HCEC 1CT (cell line): ENCODE results near the gene CNGA4.

ENCODE experiments used
- DNase-seq: peaks from one replicate; pipeline ENCODE4 v3.0.0-alpha.2; 2017

CNGA4 gene

GRCh38 chr11:6238902-6239301, at the start of gene CNGA4:
Gene CNGA4 (plus strand): TSS chr11:6239089. CDS start chr11:6239207, 118 bp downstream.
- no peak for DNase-seq

- DNase-seq, result no peak
Observed at GRCh38 chr11:6191742-6192141, 47.1 kb upstream of the CNGA4 start.

GRCh38 chr11:6194065-6194581, 44.8 kb upstream of the CNGA4 start:
- no peak for DNase-seq

- DNase-seq, result no peak
Observed at GRCh38 chr11:6196396-6196795, 42.5 kb upstream of the CNGA4 start.

DNA sequence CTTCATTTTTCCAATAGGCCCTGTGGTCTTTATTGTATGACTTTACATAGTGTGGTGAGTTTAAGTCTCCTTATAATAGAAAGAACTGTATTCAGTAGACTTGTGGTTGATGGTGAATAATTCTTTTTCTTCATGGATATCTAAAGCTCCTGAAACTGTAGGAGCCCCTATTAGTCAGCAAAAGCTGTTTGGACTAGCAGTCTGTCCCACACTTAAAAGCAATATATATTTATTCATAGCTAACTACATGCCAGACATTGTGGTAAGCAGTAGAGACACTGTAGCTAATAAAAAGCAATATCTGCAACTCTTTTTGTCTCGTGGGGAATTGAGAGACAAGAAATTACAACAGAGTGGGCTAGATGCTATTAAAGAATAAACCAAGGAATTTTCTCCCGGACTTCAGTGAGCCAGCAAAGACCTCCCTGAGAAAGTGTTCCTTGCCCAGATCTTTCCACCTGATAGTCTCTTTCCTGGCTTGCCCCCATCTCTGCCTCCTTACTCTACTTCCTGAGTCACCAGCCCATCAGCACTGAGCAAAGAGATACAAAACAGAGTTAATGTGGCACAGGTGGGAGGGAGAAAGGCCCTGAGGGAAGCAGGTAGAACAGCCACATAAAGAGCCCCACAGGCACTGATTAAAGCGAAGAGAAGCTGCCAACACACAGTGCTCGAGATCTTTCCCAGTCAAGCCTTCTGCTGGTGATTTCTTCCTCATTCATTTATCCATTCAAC, 41.3 kb upstream of the CNGA4 start:
- DNase-seq, result no peak

GRCh38 chr11:6199174-6199810, 39.6 kb upstream of the CNGA4 start, which contains the start of gene OR52W1:
Gene OR52W1 (plus strand): TSS chr11:6199224. CDS start chr11:6199224, 0 bp downstream.
- no peak for DNase-seq

- no peak for DNase-seq
Observed at GRCh38 chr11:6200975-6201374, 37.9 kb upstream of the CNGA4 start.

- DNase-seq, result no peak
Observed at GRCh38 chr11:6201481-6201880, 37.4 kb upstream of the CNGA4 start.

DNA sequence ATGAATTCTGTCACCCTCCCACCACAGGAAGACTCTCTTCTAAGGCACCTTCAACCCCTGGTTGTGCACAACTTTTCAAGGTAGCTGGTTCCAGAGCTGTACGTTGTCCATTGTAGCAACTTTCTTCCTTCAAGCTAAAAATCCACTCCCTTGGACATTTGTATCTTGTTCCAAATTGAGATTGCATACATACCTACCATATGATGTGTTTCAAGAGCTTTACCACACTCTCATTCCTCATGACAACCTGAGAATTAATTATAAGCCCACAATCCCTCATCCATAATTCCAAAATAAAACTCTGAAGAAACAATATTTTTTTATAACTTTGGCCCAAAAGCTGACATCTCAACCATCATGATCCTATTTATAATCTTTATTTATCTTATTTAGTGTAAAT, 36.8 kb upstream of the CNGA4 start:
- no peak for DNase-seq

DNA sequence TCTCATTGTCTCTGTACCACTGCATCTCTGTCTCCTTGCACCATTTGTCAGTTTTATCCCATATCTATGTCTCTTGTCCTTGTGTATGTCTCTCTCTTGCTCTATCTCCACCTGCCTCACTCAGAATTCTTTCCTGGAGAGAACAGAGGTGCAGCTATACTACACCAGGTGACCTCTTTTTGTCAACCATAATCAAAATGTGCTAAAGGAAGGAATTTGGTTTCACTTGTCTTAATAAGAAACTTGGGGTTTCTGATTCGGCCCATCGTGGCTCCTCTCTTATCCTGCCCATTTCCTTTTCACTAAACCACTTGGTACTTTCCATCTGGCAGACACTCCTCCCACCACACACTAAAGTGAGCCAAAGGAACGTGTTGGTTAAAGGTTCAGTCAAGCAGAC, 35.6 kb upstream of the CNGA4 start:
- no peak for DNase-seq

- DNase-seq, result no peak
Observed at GRCh38 chr11:6204706-6205105, 34.2 kb upstream of the CNGA4 start.

DNA sequence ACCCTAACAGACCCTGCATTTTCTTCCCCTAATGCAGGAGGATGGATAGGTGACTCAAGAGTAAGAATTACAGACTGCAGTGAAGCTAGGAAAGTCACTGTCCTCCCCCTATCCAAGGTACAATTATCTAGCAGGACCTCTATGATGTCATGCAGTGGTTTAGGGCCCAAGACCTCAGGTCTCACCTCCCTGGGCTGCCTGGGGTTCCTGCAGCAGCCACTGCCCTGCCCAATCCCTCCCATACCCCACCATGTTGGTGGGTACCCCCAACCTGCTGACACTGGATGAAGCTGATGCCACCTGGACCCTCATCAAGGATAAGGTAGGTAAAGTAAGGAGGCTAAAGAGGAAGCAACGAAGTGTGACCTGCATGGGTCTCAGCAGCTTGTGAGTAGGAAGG, 33.5 kb upstream of the CNGA4 start, which contains the start of gene C11orf42:
TSS of gene C11orf42 (plus strand) at position 192 of the 400 bp plus-strand sequence. CDS start at position 251, 59 bp downstream.
- DNase-seq, result no peak

DNA sequence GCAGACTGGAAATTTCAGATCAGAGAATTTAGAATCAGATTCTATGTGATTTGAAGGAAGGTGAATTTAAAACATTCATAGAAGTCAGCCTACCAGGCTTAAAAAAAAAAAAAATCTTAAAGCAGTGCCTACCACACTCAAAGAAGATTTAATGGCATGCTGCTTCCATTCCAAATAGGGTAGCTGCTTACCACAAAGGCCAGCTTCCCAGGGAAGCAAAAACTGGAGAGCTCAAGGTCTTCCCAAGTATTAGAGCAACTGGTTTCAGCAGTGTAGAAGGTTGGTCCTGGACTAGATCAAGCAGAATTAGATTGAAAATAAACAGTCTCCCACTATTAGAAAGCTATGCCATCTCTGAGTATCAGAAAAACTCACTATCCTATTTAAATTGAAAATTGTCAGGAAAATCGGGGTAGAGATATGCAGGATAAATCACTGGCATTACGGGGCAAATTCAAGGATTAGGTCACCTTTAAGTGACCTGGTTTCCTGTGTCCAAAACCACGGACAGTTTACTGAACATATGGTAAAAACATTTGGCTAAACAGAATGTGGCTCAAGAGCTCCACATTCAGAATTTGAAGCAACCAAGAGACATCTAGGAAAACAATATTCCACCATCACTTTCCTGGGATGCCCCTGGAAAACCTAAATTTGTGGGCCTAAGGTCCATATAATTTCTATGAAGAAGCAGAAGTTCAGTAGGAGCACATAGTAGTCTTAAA, 32.3 kb upstream of the CNGA4 start:
- DNase-seq, result no peak

- no peak for DNase-seq
Observed at GRCh38 chr11:6209801-6210200, 29.1 kb upstream of the CNGA4 start.

- DNase-seq, result no peak
Observed at GRCh38 chr11:6210274-6210955, 28.5 kb upstream of the CNGA4 start.

DNA sequence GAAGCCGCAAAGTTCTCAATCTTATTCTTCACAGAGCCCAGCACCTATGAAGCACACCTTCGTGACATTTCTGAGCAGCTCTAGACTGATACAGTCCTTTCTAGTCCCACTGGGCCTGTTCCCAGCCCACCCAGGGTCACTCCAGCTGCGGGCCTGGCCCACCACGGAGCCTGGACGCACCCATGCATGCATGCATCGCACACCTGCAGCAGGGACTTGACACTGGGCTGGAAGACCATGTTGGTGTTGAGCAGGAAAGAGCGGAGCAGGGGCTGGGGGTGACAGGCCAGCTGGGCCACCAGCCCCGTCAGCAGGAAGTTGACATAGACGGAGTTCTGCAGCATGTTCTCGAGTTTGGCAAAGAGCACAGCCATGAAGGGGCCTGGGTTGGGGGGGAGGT, 24.4 kb upstream of the CNGA4 start:
- DNase-seq, result no peak

DNA sequence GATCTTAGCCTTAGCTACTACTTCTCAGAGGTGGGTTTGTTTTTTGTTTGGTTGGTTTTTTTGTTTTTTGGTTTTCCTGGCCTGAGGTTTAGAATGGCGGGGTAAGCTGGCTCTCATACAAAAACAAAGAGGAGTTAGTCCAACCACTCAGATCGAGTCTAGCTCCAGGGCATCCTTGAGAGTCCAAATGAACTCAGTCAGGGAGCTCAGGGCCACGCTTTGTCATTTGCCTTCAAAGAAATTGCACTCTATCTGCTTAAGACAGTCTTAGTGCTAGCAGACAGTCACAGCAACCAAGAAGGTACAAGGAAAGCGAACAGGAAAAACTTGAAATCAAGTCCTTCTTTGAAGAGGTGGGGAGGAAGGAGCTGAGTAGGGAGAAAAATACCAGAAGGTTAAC, 22.4 kb upstream of the CNGA4 start:
- DNase-seq, result no peak

DNA sequence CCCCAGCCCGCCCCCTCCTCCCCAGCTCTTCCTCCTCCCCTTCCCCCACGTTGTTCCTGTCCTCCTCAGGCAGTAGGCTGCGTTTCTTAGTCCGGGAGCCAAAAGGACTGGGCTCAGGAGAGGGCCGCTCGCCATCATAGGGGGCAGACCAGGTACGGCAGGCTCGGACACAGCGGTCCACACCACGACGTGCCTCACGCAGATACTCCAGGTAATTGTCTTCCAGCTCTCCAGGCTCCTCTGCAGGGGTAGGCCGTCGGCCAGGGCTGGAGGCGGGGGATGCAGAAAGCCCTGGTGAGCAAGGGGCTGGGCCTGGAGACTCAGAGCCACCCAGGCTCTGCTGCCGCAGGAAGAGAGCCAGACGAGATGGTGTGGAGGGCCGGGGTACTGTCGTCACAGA, 21.2 kb upstream of the CNGA4 start:
- no peak for DNase-seq

DNA sequence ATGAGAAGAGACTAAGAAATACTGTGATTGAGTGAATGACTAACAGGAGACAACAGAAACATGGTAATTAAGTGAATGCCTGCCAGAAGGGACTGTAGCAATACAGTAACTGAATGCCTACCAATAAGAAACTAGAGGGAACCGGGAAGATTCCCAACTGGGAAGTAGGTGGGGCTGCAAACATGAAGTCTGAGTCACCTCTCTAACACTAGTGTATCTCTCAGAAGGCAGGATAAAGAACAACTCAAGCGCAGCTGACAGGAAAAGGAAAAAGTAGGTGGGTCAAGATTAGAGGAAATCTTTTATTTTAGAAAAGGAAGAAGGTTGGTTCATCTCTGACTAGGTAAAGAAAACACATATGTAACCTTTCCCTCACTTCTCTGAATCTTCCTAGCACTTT, 19.5 kb upstream of the CNGA4 start:
- peak; percentile 91 for DNase-seq

- DNase-seq, result no peak
Observed at GRCh38 chr11:6223854-6224253, 15.0 kb upstream of the CNGA4 start.

DNA sequence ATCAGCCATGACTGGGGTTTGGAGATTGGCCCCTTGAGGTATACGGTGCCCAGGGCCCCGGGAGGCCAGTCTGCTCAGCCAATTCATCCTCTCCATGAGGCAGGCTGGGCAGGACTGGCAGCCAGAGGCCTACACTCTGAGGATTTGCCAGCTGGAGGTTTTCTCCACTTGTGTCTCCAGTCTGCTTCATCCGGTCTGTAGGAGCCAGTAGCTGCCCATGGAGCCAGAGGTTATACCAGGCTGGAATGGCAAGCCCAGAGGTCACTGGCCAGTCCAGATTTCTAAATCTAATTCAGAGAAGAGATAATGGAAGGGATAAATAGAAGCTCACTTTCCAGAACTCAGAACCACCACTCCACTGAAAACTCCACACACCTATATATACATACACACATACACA, 14.5 kb upstream of the CNGA4 start:
- DNase-seq, result no peak

DNA sequence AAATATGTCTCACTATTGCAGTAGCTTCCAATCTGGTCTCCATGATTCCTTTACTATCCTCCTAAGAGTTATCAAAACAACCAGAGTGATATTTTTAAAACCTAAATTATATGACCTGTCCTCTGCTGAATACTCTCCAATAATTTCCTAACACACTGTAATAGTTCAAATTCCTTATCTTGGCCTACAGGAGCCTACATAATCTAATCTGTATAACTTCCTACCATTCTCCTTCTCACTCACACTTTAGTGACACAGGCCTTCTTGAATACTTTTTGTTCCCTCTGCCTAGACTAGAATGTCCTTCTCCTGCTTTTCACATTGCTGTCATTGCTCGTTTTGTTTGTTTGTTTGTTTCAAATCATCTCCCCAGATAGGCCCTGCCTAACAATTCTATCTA, 13.9 kb upstream of the CNGA4 start:
- DNase-seq, result no peak

GRCh38 chr11:6225896-6226295, 13.0 kb upstream of the CNGA4 start:
- no peak for DNase-seq
